Small intestine (tissue), 7 donors: ENCODE results near the gene RLBP1. TPM values are rescaled to one million over a fixed set of nuclear protein-coding genes. Genes with fewer than 3 reads are reported as not detected.

Source experiments
- DNase-seq, 2 donors: peaks; one replicate each; pipeline versions ENCODE4 v3.0.0 to v3.0.0-alpha.2; 2013
- FAIRE-seq: peaks from 2 replicates; lab custom pipeline; 2012; peaks lifted over from hg19 to GRCh38; lab: Jason Lieb, UNC
- H3K27ac ChIP-seq, 3 donors: one replicate each; pipeline ENCODE4 v1.5.1; 2013; ENCODE audit warnings: low read length in 2 of 3, mild to moderate bottlenecking in 2 of 3, control low read depth in 1 of 3, inconsistent platforms in 1 of 3, low read depth in 1 of 3, moderate library complexity in 1 of 3
- H3K27me3 ChIP-seq, 3 donors: one replicate each; pipeline ENCODE4 v1.6.1; 2013; ENCODE audit warnings: low read length in 3 of 3, inconsistent platforms in 1 of 3; ENCODE audit not compliant: control insufficient read depth in 3 of 3, insufficient read depth in 3 of 3
- H3K36me3 ChIP-seq, 3 donors: one replicate each; pipeline ENCODE4 v1.6.1; 2013; ENCODE audit warnings: low read length in 3 of 3, inconsistent platforms in 1 of 3, low read depth in 1 of 3, mild to moderate bottlenecking in 1 of 3, moderate library complexity in 1 of 3; ENCODE audit not compliant: control insufficient read depth in 3 of 3, insufficient read depth in 2 of 3
- H3K4me1 ChIP-seq, 3 donors: one replicate each; pipeline ENCODE4 v1.6.1; 2013; ENCODE audit warnings: low read length in 2 of 3, inconsistent platforms in 1 of 3, low read depth in 1 of 3, mild to moderate bottlenecking in 1 of 3, moderate library complexity in 1 of 3; ENCODE audit not compliant: control insufficient read depth in 3 of 3, insufficient read depth in 2 of 3
- H3K4me3 ChIP-seq, 3 donors: one replicate each; pipeline ENCODE4 v1.5.1; 2013; ENCODE audit warnings: low read length in 3 of 3, control low read depth in 1 of 3, inconsistent platforms in 1 of 3, low read depth in 1 of 3, mild to moderate bottlenecking in 1 of 3, moderate library complexity in 1 of 3
- H3K9me3 ChIP-seq, 2 donors: one replicate each; pipeline ENCODE4 v1.6.1; 2013; ENCODE audit warnings: low read depth in 1 of 2, low read length in 1 of 2; ENCODE audit not compliant: control insufficient read depth in 2 of 2, insufficient read depth in 1 of 2
- WGBS, 3 donors: extraction: QIAGEN DNeasy Blood & Tissue Kit; methylation state at CpG; one replicate each; pipeline ENCODE4 v1.1.7; 2013; 5-methylcytosine and 5-hydroxymethylcytosine counted together
- polyA plus RNA-seq, 4 donors: library from polyadenylated mRNA; stranded (reverse) in 3 of 4; unstranded in 1 of 4; fragments of 200-250 nt in 3 of 4; fragments of 120-200 nt in 1 of 4; gene quantifications; one replicate each; pipeline versions ENCODE4 v1.2.1 to v1.2.3, GENCODE V29; 2013
- donor health status: healthy with polysubstance abuse.
- donor health status: control.
- donor health status: control.
- donor health status: Bipolar disorder and iron deficiency.
- donor health status: healthy.

The RLBP1 gene
- polyA plus RNA-seq, 4 donors: 0.13 to 0.60 TPM; not detected in 2

DNA sequence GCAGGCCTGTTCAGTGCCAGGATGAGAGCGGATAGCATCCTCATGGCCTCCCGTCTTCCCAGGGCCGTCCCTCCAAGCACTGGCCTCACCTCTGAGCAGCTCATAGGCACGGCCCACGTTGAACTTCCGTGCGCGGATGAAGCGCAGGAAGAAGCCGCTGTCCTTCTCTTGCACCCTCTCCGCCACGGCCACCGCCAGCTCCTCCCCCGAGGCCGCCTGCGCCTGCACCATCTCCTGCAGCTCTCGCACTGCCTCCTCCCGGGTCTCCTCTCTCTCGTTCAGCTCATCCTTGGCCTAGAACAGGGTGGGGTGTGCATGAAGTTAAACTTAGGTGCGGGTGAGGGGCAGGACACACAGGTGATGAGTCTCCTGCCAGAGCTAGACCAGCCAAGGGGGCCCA lies 4.3 kb downstream of the RLBP1 start:
- no peak overlapping the region for H3K27ac ChIP-seq
- WGBS, 3 donors: 91 to 93% (median 91%) methylated on average over 20 of the region's 20 CpGs
- H3K4me1 ChIP-seq: no peaks in the 10 kb centered on the region
- no peaks in the 10 kb centered on the region for H3K27me3 ChIP-seq
- no peaks in the 10 kb centered on the region for H3K9me3 ChIP-seq
- no peak overlapping the region for H3K4me3 ChIP-seq
- no peak for FAIRE-seq
- no peak for DNase-seq
- no peaks in the 10 kb centered on the region for H3K36me3 ChIP-seq

DNA sequence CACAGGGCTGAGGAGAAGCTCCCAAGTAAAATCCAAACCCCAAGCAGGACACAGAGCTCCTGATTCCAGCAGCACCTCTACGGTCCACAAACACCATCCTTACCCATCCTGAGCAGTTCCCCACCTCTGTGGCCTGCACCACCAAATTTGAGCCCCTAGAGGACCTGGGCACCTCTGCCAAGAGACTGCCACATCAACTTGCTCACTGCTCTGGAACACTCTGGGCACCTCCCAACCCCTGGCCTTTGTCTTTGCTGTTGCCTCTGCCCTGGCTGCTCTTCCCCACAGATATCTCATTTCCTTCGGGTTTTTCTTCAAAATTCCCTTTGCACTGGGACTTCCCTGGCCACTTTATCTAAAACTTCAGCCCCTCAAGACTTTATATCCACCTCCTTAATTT lies 5.8 kb downstream of the RLBP1 start:
- 75 to 84% (median 82%) methylated on average over 2 of the region's 2 CpGs for WGBS, 3 donors
- no peaks in the 10 kb centered on the region for H3K27me3 ChIP-seq
- no peak overlapping the region for H3K4me3 ChIP-seq
- no peak overlapping the region for H3K27ac ChIP-seq
- FAIRE-seq (no peak), DNase-seq (no peak)
- no peaks in the 10 kb centered on the region for H3K9me3 ChIP-seq
- no peaks in the 10 kb centered on the region for H3K4me1 ChIP-seq
- no peaks in the 10 kb centered on the region for H3K36me3 ChIP-seq

GRCh38 chr15:89211678-89212170 lies 9.7 kb downstream of the RLBP1 start:
- WGBS, 3 donors: 79 to 93% (median 85%) methylated on average over 5 of the region's 5 CpGs

GRCh38 chr15:89209057-89209456 lies 12.3 kb downstream of the RLBP1 start:
- Histone ChIP-seq H3K27ac (no peak overlapping the region), H3K4me1 (no peaks in the 10 kb centered on the region), H3K27me3 (no peaks in the 10 kb centered on the region), H3K4me3 (no peak overlapping the region), H3K9me3 (no peaks in the 10 kb centered on the region), H3K36me3 (no peaks in the 10 kb centered on the region)
- no peak for FAIRE-seq
- DNase-seq: no peak
- 84 to 100% (median 95%) methylated on average over 1 of the region's 1 CpG for WGBS, 3 donors

More at GRCh38 chr15:89211678-89212170, 9.7 kb downstream of the RLBP1 start:
- H3K4me1 ChIP-seq: no peaks in the 10 kb centered on the region
- FAIRE-seq (no peak), DNase-seq (no peak)
- H3K9me3 ChIP-seq: no peaks in the 10 kb centered on the region
- H3K27ac ChIP-seq: no peak overlapping the region
- H3K4me3 ChIP-seq: no peak overlapping the region
- H3K36me3 ChIP-seq: no peaks in the 10 kb centered on the region
- no peaks in the 10 kb centered on the region for H3K27me3 ChIP-seq

- Histone ChIP-seq H3K27me3 (no peaks in the 10 kb centered on the region), H3K4me1 (no peaks in the 10 kb centered on the region), H3K27ac (no peak overlapping the region), H3K36me3 (no peaks in the 10 kb centered on the region), H3K4me3 (no peak overlapping the region), H3K9me3 (no peaks in the 10 kb centered on the region)
- DNase-seq (no peak), FAIRE-seq (no peak)
These were observed 13.1 kb downstream of the RLBP1 start for GRCh38 chr15:89208256-89208655.

- Histone ChIP-seq H3K4me1 (no peaks in the 10 kb centered on the region), H3K36me3 (no peaks in the 10 kb centered on the region), H3K27me3 (no peaks in the 10 kb centered on the region), H3K27ac (no peak overlapping the region), H3K9me3 (no peaks in the 10 kb centered on the region), H3K4me3 (no peak overlapping the region)
- FAIRE-seq (no peak), DNase-seq (peak; percentile 52 to 72)
- 0 to 1% (median 0%) methylated on average over 14 of the region's 14 CpGs for WGBS, 3 donors
These were observed 14.5 kb downstream of the RLBP1 start for GRCh38 chr15:89206908-89207331.

DNA sequence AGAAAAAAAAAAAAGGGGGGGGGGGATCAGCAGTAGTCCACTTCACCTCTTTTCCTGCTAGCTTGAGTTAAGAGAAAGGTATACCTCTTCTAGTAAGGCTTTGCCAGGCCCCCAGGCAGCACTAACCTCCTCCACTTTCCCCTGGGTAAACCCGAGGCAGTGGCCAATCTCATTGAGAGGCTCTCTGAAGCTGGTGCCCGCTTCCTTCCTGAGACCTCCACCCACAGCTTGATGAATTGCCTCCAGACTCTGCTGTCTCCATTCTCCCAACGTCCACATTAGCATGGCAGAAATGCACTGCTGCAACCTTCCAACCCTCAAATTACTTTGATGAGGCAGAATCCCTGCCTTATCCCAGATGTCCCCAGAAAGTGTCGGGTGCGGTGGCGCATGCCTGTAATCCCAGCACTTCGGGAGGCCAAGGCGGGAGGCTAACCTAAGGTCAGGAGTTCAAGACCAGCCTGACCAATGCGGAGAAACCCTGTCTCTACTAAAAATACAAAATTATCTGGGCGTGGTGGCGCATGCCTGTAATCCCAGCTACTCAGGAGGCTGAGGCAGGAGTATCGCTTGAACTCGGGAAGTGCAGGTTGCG lies 15.3 kb downstream of the RLBP1 start:
- H3K36me3 ChIP-seq: peaks cover 0 to 1% (median 0%) of the 10 kb centered on the region in 3 donors
- H3K4me3 ChIP-seq: no peak overlapping the region
- no peaks in the 10 kb centered on the region for H3K27me3 ChIP-seq
- DNase-seq (no peak), FAIRE-seq (no peak)
- H3K4me1 ChIP-seq: no peaks in the 10 kb centered on the region
- H3K27ac ChIP-seq: no peak overlapping the region
- no peaks in the 10 kb centered on the region for H3K9me3 ChIP-seq
- WGBS, 3 donors: 66 to 74% (median 69%) methylated on average over 14 of the region's 14 CpGs

DNA sequence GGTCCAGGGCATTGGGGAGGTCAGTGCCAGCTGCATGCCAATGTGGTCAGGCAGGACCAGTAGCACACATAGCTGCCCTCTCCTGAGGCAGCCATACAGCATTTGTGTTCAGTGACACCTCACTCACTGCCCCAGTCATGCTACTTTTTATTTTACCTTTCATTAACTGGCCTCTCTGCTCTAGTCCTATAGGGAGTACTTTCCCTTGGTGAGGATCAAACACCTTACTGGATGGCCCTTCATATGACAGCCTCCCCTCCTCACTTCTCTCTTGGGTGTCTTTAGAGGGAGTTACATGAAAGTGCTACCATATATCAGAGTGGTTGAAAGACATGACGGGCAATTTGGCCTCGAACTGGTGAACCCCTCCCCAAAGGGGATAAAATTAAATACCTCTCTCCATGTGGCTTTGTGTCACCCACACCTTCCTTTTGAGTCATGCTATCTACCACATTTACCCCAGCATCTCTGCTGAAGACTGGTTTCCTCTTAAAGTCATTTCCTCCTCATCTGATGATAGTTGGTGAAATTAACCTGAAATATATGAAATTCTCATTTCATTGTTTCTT lies 17.6 kb downstream of the RLBP1 start:
- Histone ChIP-seq H3K9me3 (no peaks in the 10 kb centered on the region), H3K4me3 (no peak overlapping the region), H3K36me3 (peaks cover 0 to 8% (median 4%) of the 10 kb centered on the region in 3 donors), H3K27me3 (no peaks in the 10 kb centered on the region), H3K27ac (no peak overlapping the region), H3K4me1 (no peaks in the 10 kb centered on the region)
- FAIRE-seq: no peak
- no peak for DNase-seq
- WGBS, 3 donors: 28 to 56% (median 51%) methylated on average over 2 of the region's 2 CpGs
